ENCODE results near the gene UBL4B.

- no peak for TF ChIP-seq CTCF (IDR thresholded peaks at IDR 0.05)
- no peak for TF ChIP-seq POLR2A (IDR thresholded peaks at IDR 0.05)
These were observed 23.4 kb downstream of the UBL4B start for GRCh38 chr1:110135666-110136065.

Data from uterus (tissue), 2 donors.